HG02642 (cell line): ENCODE results near the gene PPP1R12B.
A peak's percentile ranks its signal among the peaks of the same experiment; 100 is the strongest.
"Not testable (repeated sequence)": the region's sequence is repeated elsewhere in the genome, so short reads cannot be mapped to it uniquely, and the experiment has no call there.

Experiments
- ATAC-seq: cut with Tn5 transposase; IDR thresholded peaks from one replicate; pipeline ENCODE4 v1.9.1; 2021; ENCODE audit warnings: mild to moderate bottlenecking; ENCODE audit not compliant: unreplicated experiment, poor library complexity

The PPP1R12B gene

DNA sequence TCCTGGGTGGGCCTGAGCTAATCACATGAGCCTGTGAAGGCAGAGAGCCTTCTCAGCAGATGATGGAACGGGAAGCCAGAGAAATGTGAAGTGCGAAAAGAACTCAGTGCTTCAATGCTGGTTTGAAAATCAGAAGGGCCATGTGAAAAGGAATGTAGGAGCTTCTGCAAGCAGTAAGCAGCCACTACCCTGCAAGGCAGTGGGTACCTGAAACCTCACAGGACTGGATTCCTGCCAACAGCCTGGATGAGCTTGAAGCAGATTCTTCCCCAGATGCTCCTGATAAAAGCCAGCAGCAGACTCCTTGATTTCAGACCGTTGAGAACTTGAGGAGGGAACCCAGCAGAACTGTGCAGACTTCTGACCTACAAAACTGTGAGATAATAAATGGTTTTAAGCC lies 203.2 kb downstream of the PPP1R12B start:
- ATAC-seq, result no peak

DNA sequence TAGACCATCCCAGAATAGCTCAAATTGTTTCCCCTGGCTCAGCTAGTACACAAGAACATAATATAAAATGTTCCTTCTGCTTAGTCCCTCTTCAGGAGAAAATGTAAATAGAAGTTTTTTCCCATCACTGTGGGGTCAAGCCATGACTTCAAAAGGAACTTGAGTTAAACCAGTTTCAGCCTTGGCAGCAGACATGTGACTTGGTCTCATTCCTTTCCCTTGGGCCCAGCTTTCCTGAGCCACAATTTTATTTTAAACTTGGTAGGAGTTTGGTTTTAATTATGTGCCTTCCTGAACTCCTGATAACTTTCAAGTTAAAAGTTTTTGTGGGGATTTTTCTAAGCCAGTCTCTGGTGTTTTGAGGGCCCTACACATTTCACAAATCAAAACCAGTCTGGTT lies 204.1 kb downstream of the PPP1R12B start:
- not testable (repeated sequence) for ATAC-seq

DNA sequence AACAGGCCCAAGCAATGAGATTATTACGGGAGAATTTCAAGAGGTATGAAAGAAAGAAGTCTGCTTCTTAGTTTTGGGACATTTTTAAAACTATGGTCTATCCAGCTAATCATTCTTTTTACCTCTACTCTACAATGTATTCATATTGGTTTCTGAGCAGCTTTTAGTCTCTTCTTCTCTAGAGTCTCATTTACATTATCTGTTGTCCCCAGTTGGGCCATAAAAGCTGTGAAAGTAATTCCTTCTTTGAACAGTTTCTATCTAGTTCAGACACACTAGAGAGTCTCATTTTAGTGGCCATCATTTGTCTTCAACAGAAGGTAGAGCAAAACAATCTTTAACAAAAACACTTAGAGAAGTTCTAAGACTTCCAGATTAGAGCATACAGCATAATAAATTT lies 204.6 kb downstream of the PPP1R12B start:
- ATAC-seq, result not testable (repeated sequence)

DNA sequence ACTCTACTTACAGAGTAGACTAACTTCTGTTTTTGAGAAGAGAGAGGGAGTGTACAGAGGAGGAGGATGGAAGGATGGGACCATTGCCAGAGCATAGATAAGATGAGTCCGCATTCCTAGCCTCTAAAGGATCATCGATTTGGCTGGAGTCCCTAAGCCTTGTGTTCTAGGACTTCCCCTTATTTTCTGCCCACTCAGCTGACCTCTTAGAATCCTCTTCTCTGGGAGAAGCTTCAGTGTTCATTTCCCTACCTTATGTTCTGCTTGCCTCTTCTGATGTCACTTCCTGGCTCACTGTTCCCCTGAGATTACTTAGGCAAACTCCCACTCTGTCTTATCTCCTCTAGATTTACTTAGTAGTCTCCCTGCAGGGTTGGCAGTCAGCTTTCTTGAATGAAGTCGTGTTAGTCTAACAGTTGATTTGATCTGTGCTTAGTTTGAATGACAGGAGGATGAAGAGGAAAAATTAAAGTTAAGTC lies 205.1 kb downstream of the PPP1R12B start:
- ATAC-seq, result peak; percentile 58

DNA sequence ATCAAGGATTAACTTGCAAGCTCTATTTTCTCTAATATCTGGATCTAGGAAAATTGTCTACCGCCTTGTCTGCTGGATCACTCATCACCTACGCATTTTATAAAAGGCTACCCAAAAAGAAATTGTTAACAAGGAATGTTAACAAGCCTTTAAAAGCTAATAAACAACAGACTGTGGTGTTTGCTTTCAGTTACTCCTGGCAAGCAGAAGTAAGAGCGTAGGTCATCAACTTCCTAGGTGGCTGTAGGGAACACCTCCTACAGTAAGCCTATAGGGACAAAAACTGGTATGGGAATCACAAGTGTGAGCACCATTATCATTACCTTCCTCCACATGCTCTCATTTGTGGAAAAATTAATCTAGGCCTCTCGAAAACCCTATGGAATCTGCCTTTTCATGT lies 206.1 kb downstream of the PPP1R12B start:
- not testable (repeated sequence) for ATAC-seq

DNA sequence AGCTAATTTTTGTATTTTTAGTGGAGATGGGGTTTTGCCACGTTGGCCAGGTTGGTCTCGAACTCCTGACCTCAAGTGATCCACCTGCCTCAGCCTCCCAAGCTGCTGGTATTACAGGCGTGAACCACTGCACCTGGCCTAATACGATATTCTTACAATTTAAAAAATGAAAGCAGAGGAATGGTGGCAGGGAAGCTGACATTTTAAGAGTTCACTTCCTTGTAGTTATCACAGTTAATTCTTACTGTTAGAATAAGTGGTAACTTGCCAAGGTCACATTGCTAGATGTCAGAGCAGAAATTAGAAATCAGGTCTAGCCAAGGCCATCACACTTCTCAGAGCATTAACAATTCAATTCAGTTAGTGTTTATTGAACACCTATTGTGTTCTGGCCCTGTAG lies 207.5 kb downstream of the PPP1R12B start:
- ATAC-seq, result not testable (repeated sequence)

DNA sequence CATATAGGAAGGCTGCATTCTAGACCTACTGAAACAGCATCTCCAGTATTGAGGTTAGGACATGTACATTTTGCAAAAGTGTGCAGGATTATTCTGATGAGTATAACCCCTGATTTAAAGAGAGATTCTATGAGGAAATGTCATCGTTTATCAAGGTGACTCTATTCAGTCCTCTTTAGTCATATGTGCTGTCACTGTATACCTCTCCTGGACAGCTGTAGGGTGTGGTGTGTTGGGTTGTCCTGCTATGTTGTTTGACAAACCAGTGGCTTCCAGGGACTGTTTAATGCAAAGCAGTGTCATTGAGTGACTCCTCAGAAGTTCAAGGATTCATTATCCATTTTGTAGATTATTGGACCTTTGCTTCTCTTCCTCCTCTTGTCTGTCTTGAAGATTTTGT lies 209.2 kb downstream of the PPP1R12B start:
- not testable (repeated sequence) for ATAC-seq

DNA sequence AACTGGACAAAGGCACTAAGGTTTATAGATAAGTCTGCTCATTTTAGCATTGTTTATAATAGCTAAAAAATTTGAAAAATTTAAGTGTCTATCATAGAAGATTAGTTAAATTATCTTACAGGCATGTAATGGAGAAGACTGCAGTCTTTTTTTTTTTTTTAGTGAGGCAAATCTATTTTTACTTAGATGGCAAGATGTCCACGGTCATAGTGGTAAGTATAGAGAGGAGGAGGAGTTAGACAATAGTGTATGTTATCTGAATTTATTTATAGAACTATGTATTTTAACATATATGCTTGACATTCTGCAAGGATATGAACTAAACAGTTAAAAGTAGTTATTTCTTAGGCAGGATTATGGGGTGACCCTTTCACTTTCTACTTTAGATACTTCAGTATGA lies 212.7 kb downstream of the PPP1R12B start:
- ATAC-seq, result no peak

DNA sequence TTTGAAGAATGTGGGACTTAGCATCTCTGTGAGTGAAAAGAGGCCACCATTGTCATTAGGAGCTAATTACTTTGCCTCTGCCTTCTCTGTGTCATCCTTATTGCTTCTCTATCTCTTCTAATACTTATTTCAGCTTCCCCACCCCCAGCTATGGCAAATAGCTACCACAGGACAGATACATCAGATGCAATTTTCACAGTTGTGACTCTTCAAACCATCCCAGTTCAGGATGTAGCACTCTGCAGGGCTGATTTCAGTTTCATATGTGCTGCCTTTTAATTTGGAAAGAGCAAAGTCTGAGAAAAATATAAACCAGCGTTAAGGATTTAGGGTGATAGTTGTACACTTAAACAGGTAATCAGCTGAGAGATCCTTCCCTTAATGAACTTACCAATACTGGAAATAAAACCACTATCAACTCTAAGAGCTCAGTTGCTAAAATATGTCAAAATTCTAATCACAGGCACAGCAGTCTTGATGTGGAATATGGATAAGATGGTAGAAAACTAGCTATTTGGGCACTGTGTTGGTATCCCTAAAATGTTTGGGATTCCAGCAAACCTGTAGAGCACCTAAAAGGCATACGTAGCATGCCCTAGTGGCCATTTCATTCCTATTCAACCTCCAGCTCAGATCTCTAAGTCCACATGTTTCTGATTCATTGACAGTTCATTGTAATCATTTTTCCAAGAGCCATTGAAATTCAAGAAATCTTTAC lies 213.4 kb downstream of the PPP1R12B start:
- no peak for ATAC-seq

DNA sequence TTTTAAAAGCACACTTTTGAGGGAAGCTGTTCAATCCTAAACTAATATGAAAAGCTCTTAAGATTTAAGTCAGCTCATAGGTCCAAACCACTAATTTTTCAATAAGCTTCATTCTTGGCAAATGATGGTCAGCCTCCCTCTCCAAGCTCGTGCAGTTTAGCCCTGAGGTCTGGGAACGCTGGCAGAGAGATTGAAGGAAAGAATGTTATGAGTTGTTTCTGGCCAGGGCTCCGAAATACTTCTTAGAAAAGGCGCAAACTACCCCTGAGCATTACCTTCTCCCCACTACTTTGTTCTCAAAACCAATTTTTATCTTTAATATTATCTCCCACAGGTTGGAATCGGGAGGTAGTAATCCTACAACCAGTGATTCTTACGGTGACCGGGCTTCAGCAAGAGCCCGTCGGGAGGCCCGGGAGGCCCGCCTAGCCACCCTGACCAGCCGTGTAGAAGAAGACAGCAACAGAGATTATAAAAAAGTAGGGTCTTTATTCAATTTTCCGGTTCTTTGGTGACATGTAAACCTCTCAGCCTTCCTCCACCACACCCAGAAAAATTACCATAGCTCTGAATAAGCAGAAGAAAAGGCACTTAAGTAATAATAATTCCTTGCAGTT lies 214.1 kb downstream of the PPP1R12B start:
- no peak for ATAC-seq

DNA sequence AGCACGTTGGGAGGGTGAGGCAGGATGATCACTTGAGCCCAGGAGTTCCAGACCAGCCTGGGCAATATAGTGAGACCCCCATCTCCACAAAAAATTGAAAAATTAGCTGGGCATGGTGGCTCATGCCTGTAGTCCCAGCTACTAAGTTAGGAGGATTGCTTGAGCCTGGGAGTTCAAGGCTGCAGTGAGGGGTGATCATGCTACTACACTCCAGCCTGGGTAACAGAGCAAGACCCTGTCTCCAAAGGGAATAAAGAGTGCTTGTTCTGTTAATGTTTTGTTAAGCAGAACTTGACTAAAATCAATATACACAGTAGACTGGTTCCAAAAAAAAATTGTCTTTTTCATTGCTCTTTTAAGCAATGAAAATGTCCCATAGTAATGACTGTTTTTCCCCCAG lies 215.3 kb downstream of the PPP1R12B start:
- ATAC-seq, result no peak

DNA sequence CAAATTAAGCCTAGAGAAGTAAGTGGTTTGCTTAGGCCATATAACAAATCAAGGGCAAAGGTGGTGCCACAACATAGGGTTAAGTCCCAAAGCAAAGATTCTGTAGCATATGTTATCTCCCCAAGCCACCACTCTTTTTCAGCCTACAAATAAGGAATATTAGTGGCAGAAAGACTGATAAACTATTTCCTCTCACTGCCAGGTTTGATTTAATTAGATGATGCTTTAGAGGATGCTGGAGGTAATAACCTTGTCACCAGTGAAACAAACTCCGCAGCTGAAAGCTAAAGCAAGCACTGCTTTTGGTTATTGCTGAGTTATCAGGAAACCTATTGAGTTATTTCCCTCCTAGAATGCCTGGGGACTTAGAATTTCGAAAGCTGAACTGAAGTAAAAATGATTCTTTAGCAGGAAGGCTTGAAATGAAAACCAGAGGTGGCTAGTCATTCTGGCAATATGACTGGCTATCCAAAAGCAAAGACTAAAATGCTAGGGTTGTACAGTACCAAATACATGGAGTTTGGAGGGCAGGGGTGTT lies 216.5 kb downstream of the PPP1R12B start:
- ATAC-seq, result no peak

DNA sequence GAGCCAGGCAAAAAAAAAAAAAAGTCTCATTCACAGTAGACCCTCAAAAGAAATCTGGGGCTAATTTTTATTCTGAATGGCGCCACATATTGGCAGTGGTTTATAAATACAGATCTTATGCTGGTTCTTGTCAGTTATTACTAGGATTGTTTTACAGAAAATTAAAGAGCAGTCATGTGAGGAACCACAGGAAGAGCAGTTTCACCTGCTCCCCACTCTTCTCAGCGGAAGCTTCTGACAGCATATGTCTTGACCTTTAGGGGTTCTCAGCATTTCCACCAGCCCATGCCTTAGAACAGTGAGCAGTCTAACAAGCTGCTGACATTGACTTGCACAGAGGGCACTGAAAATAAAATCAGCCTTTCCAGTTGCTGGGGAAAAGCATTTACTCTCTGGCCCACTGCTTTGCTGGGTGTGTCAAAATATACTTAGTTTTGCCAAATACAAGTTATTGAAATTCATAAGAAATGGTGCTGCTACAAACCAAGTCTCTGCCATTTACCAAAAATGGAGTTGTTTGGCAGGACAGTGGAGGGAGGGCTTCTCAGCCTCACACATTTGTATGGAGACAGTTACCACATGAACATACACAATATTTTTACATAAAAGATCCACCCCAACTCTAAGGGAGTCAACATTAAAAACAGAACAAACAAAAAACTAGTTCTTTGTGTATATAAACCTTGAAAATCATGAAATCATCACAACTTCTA lies 217.5 kb downstream of the PPP1R12B start:
- ATAC-seq, result peak; percentile 73

DNA sequence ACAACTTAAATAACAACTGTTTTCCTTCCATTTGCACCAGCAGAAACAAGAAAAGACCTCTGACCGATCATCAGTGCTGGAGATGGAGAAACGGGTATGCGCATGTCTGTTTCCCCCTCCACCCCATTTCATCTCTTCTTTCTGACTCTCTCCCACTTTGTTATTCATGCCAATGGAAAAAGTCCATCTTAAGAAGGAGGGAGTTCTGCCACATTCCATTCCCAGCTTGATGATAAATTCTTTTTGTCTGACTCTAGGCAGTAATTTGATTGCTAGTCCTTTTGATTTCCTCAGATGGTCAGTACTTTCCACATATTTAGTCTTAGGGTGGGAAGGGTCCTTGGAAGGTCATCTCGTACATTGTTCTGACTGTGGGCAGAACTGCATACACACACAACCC lies 219.2 kb downstream of the PPP1R12B start:
- ATAC-seq, result no peak

DNA sequence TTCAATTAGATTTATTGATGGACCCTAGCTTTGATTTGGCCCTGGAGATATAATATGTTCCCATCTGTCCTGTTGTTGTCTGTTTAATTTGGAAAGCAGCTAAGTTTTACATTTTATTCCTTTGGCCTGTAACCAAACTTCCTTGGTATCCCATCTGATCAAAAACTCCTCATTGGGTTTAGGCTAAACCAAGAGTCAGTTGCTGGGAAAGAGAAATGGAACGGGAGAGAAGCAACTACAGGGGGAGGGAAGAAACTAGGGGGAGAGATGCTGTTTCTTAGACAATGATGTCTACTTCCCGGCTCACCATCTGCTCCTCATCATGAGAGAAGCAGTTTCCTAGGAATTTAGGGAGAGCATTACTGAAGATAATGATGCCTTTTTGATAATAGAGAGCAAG lies 219.9 kb downstream of the PPP1R12B start:
- ATAC-seq, result no peak

DNA sequence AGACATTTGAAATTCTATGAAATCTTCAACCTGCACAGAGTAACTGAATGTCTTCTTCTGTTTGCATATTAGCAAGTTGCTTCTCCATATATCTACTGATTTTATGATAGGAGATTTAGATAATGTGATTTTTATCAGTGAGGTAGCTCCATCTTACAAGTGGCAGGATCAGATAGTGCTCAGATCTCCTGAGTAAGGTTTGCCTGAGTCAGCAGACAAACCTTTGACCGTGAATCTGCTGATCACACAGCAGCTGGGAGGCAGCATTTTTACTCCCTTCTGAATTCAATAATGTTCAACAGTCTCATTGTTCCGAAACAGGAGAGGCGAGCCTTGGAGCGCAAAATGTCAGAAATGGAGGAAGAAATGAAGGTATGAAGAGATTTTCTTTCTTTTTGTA lies 220.3 kb downstream of the PPP1R12B start:
- no peak for ATAC-seq

DNA sequence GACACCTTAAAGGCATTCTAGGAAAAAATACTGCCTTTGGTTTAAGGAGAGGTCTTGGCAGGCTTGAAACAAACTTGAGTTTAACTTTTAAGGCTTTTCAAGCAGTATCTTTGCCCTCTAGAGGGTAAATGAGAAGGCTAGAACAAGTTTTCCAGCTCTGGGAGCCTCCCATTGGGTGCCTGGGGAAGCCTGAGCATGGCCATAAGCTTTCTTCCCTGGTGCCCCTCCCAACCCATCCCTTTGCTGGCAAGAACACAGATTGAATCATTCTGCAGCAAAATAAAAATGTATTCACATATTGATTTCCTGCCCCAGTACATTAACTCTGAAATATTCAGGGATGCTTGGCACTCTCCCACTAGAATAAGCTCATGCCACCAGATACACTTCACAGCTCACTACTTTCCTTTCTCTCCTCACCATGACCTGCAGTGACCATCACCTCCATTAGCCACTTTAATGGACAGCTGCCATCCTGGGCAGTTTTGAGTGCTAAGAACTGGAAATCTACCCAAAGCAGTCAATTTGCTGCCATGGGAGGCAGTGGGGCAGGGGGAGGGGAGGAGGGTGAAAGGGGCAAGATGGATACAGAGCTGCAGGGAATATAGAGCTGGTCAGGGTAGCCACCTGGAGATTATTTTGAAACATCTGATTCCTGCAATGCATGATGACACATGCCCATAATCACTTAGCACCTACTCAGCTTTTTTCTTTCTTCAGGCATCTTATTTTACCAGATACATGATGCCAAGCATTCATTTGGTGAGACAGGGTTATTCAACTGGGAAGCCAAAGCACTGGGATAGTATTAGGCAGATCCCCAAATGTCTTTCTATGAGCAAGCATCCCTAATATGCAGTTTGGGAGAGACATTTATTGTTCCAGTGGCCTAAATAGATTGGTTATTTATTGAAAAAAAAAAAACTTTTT lies 221.2 kb downstream of the PPP1R12B start:
- no peak for ATAC-seq

DNA sequence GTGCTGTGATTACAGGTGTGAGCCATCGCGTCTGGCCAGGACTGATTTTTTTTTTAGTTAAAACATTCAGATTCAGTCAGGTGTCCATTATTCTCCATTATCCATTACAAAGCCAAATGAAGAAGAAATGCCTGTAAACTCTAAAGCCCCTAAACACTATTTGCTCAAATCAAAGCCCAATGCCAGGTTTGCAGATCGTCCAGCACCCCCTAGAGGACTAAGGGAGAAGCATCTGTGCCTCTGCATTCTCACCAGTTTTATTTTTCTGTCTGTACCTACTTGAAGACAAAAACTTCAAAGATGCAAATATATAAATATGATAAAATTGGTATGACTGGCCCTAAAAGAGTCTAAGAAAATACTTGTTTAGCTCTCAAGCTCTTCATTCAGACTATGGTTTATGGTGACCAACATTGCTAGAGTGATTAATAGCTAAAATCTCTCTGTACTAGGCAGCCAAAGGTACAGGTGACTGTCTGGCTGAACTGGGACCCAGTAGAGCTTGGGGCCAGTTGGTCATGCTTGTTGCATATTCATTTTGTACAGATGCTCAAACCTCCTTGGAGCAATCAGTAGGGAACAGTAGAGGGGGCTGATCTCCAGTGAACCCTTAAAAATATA lies 223.3 kb downstream of the PPP1R12B start:
- ATAC-seq, result no peak

DNA sequence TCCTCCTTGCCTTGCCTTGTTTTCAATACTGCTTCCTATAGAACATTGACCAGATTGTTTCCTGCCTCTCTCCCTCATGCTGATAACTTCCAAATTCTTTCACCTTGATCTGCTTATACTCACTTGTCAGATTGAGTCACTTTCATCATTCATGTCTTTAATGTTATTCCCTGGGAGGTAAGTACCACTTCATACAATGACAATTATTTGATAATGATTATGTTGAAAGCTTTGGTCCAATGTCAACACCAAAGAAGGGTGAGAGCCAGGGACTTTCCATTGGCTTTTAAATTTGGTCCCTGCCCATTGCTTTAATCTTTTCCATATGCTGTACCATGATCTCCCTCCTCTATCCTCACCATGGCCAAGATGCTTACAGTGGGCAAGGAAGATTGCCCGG lies 224.4 kb downstream of the PPP1R12B start:
- no peak for ATAC-seq
